ENCODE measurements around the gene INPP5F.
A peak's percentile ranks its signal among the peaks of the same experiment; 100 is the strongest.
"Not testable (repeated sequence)": the region's sequence is repeated elsewhere in the genome, so short reads cannot be mapped to it uniquely, and the experiment has no call there.

Gene INPP5F

GRCh38 chr10:119748871-119749270 is 23.0 kb downstream of the INPP5F start:
- no peak for DNase-seq

GRCh38 chr10:119749455-119749854 is 23.6 kb downstream of the INPP5F start:
- no peak for DNase-seq

- peak; percentile 52 for DNase-seq
These were observed 24.8 kb downstream of the INPP5F start for GRCh38 chr10:119750391-119751230.

- DNase-seq, result no peak
These were observed 27.5 kb downstream of the INPP5F start for GRCh38 chr10:119753309-119753708.

GRCh38 chr10:119754085-119754484 is 28.2 kb downstream of the INPP5F start:
- DNase-seq, result no peak

GRCh38 chr10:119754936-119755335 is 29.1 kb downstream of the INPP5F start:
- no peak for DNase-seq

- DNase-seq, result no peak
These were observed 29.6 kb downstream of the INPP5F start for GRCh38 chr10:119755446-119755845.

GRCh38 chr10:119758448-119759195 is 32.8 kb downstream of the INPP5F start:
- DNase-seq, result no peak

GRCh38 chr10:119759832-119760231 is 34.0 kb downstream of the INPP5F start:
- no peak for DNase-seq

- DNase-seq, result no peak
These were observed 35.3 kb downstream of the INPP5F start for GRCh38 chr10:119761106-119761505.

GRCh38 chr10:119762035-119762434 is 36.2 kb downstream of the INPP5F start:
- DNase-seq, result no peak

GRCh38 chr10:119762805-119763798 is 37.3 kb downstream of the INPP5F start:
- no peak for DNase-seq

GRCh38 chr10:119768455-119769094 is 42.7 kb downstream of the INPP5F start:
- no peak for DNase-seq

GRCh38 chr10:119769886-119770285 is 44.0 kb downstream of the INPP5F start:
- no peak for DNase-seq

- no peak for DNase-seq
These were observed 45.1 kb downstream of the INPP5F start for GRCh38 chr10:119770928-119771327.

- DNase-seq, result no peak
These were observed 46.5 kb downstream of the INPP5F start for GRCh38 chr10:119772334-119772733.

- not testable (repeated sequence) for DNase-seq
These were observed 47.2 kb downstream of the INPP5F start for GRCh38 chr10:119773041-119773440.

GRCh38 chr10:119775529-119775928 is 49.7 kb downstream of the INPP5F start:
- no peak for DNase-seq

GRCh38 chr10:119776536-119776935 is 50.7 kb downstream of the INPP5F start:
- DNase-seq, result no peak

- no peak for DNase-seq
These were observed 51.8 kb downstream of the INPP5F start for GRCh38 chr10:119777686-119778085.

GRCh38 chr10:119778776-119779445 is 53.1 kb downstream of the INPP5F start:
- no peak for DNase-seq

All from T1000 (cell line).